Activated CD8-positive, alpha-beta memory T cell treated with anti-CD3 and anti-CD28 coated beads for 48 hours (primary cell): ENCODE results near the gene CCDC9B.
A peak's percentile ranks its signal among the peaks of the same experiment; 100 is the strongest.

ENCODE experiments used
- DNase-seq, 3 experiments: peaks; one replicate each; pipeline ENCODE4 v3.0.0-alpha.2; 2020; ENCODE audit warnings: low read depth in 2 of 3, low spot score in 2 of 3

CCDC9B gene

DNA sequence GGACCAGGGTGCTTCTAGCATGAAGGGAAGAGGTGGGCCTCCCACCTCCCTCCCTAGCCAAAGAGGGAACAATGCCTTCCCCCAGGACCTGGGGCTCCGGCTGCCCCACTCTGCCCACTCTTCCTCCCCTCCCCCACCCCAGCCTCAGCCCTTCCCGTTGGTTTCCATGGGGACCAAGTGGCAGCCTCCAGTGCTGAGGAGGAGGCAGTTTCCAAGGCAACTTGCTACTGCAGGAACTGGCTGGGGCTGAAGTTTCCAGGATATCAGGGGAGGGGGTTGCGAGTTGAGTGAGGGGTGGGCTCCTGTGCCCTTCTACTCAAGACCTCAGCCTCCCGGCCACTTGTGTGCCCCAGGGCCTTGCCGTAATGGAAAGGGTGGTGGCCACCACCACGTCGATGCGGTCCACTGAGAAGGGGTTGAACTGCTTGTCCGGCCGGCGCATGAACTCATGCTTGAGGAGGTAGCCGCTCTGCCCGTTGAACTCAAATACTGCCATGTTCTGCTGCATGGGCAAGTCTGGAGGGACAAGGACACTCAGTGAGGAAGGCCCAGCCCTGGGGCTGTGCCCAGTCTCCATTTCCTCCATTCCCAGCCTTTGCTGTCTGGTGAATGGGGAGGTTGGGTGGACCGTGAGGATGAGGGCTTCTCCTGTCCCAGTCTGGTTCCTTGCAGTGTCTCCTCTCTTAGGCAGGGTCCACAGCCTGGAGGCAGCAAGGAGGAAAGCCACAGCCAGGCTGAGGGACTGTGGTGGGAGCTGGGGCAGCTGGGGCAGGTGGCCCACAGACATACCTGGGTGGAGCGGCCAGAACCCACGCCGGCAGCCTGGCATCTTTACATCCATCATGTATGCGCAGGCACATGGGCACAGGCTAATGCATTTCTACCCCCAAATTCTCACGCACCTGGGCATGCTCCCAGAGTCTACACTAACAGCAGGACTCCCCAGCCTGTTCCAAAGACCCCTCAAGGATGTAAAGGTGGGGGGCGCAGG lies 46.5 kb downstream of the CCDC9B start:
- no peak for DNase-seq

GRCh38 chr15:40293006-40293405 lies 47.7 kb downstream of the CCDC9B start:
- DNase-seq = no peak

DNA sequence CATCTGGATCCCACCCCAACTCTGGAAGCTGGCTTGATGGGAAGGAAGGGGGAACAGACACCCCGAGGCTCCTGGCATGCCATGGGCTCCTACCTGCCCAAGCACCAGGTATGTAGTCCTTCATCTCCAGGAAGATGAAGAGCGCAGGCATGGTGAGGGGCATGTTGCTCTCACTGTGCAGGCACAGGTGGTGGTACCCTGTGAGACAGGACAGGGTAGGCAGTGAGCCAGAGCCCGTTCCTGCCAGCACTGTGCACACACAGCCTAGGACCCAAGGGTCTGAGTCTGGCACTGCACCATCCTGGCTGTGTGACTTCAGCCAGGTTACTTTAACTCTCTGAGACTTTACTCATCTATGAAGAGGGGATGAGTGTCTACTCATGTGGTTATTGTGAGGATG lies 48.5 kb downstream of the CCDC9B start:
- DNase-seq = no peak

DNA sequence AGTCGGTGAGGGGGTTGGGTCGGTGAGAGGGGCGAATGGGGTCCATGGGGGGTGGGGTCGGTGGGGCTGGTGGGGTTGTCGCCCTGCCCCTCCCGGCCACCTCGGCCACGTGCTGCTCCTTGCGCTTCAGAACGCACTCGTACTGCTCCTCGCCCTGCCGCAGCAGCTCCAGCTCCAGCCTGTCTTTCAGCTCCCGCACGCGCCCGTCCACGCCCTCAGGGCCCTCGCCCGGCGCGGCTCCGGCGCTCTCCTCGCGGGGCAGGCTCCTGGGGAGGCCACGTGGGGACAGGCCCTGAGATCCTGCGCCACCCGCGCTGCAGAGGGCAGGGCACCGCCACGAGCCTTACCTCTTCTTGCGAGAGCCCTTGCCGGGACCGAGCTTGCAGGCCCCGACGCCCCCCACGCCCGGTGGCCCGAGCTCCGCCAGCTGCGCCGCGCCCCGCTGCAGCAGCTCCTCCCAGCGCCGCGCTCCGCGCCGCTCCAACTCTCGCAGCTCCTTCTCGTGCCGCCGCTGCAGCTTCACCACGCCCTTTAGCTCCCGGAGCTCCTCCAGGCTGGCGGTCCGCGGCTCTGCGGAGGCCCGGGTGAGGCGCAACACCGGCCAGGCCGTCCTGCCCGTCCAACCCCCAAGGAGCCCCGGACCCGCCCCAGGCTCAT lies 49.7 kb downstream of the CCDC9B start:
- no peak for DNase-seq

DNA sequence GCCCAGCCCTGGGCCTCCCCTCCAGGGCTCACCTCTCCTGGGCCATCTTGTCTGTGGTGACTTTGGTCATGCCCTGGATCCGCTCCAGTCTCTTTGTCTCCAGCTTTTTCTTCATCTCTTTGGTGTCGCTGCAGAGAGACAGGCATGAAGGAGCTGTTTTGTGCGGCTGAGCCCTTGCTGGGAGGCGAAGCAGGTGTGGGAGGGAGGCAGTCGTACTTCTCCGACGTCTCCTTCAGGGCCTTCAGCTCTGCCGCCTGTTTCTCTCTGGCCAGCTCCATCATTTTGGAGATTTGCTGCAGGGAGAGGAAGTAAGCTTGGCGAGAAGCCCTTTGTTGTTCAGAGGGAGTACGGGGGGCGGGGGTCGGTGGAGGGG lies 50.2 kb downstream of the CCDC9B start:
- no peak for DNase-seq

DNA sequence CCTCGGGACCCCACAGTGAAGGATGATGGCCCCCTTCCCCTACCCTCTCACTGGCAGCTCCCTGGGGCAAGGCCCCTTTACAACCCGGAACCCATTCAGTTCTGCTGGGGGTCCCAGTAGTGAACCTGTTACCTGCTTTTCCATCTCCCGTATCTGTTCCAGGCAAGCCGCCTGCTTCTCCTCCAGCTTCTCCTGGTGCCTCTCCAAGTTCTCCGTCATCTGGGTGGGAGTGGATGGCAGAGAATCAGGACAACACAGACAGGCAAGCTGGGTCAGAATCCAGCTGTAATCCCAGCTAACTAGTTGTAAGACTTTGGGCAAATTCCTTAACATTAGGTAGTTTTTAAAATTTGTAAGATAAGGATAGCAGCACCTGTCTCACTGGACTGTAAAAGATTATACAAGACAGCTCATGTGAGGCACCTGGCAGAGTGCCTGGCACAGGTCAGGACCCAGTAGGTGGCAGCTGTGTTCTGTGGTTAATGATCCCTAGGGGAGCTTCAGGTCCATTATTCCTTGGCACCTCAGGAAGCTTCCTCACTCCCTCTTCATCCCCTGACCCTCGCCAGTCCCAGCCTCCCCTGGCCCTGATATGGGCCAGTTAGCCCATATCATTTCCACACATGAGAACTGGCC lies 51.5 kb downstream of the CCDC9B start:
- DNase-seq = no peak

GRCh38 chr15:40287968-40288367 lies 52.8 kb downstream of the CCDC9B start:
- no peak for DNase-seq

GRCh38 chr15:40287505-40287904 lies 53.2 kb downstream of the CCDC9B start:
- no peak for DNase-seq

DNA sequence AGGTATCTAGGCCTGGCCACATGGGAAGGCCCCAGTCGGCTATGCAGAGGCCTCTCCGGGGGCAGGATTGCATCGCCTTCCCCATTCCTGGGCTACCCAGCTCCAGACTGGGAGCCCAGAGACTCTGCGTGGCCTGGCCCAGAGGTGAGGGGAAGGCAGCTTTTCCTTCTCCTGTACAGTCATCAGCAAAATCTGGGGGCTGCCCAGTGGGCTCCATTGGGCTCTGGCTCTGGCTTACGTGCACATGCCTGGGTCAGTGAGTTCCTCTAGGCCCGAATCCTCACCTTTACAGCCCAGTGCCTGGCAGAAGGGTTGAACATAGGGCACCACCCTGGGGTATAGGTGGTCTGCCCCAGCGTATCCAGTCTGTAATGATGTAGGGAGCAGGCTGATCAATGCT lies 53.9 kb downstream of the CCDC9B start:
- DNase-seq = no peak

DNA sequence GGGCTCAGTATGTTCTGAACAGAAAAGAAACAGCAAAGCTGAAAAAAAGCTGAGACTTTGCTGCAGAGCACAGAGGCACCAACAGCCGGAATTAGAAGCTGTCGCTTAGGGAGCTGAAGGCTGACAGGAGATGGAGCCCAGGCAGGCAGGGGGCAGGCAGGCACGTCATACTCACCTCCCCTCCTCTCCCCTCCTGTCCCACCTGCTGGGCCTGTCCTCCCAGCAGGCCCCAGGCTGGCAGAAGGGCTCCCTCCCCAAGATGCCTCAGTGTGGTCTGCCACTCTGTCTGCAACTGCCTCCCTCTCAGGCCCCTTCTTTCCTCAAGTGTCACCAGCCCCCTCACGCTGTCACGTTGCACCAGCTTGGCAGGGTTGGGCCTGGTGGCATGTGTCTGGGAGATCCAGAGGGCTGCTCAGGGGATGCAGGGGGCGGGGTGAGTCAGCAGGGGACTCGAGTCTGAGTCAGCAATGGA lies 54.6 kb downstream of the CCDC9B start:
- DNase-seq = no peak

DNA sequence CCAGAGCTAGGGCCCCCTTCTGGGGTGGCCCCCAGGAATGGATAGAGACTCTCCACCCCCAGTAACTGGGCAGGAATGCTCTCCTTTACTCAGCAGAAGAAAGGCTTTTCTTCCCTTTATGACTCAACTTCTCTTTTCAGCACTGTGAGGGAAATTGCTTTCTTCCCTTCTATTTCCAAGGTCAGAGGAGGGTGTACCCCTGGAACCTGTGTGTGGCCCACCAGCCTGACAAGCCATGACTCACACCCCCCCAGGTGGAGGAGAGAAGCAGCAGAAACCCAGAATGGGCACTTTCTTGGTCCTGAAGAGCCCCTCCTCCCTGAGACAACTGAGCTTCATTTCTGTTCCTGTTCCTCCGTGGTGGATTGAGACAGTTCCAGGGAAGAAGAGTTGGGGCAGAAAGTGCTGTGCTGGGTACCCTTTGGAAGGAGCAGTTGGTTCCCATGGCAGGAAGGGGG lies 55.2 kb downstream of the CCDC9B start:
- DNase-seq = no peak

- no peak for DNase-seq
Observed at GRCh38 chr15:40285151-40285550, 55.6 kb downstream of the CCDC9B start.

DNA sequence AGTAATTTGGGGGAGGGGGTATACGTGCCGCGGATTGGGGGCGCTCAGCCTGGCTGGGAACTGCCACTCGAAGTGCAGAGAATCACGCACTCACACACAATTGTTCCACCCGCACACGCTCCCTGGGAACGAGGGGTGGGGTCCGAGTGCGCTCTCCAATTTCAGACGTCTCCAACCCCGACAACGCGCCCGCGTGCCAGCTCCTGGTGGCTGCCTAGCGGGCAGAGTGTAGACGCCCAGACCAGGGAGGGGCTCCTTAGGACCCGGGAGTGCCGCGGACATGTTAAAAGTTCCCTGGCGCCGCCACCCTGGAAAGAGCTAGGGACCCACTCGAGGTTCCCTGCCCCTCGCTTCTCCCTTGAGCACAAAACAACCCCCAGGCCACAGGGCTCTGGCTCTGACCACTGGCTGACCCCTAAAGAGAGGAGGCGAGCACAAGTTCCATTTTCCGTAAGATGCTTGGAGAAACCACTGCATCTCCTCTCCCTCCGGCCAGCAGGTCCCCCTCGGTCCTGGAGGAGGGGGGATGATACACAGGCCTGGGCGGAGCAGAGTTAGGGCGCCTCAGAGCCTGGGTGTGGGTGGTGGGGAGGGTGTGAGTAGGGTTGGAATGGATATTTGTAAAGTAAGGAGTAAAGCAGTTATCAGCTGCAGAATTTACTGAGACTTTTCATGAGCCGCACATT lies 57.0 kb downstream of the CCDC9B start:
- no peak for DNase-seq

- peak in 1 of 3 experiments; percentile 25 for DNase-seq
Observed at GRCh38 chr15:40282869-40283614, 57.7 kb downstream of the CCDC9B start, which contains the start of gene ANKRD63. Gene ANKRD63, minus strand, starts transcription at chr15:40283064. Its CDS starts 478 bp downstream, at chr15:40282586.

- DNase-seq = peak in 1 of 3 experiments; percentile 39
Observed at GRCh38 chr15:40282147-40282868, 58.4 kb downstream of the CCDC9B start.

DNA sequence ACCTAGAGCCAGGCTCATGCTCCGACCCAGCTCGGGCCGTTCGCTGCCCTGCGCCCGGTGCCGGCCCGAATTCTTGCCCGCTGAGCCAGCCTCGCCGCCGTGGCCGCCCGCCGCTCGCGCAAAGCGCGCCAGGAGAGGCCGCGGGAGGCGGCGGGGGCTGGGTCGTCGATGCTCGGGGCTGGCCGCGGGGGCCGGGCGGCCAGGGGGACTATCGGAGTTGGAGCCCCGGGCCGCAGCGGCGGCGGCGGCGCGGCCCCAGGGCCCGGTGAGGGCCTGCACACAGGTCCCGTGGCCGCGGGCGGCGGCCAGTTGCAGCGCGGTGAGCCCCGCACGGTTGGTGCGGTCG lies 59.0 kb downstream of the CCDC9B start:
- no peak for DNase-seq
